NB4 (cell line): Measurements from ENCODE around the gene CDH4.

Experiments
- POLR2A ChIP-seq: IDR thresholded peaks from 2 replicates; pipeline ENCODE4 v1.6.1; 2011; ENCODE audit warnings: mild to moderate bottlenecking; ENCODE audit not compliant: insufficient read length; ENCODE audit errors: extremely low read depth
- TF ChIP-seq, protein P1 (sequence below): IDR thresholded peaks from one replicate; pipeline ENCODE4 v1.5.1; 2012; ENCODE audit warnings: low read depth, low read length

DNA sequence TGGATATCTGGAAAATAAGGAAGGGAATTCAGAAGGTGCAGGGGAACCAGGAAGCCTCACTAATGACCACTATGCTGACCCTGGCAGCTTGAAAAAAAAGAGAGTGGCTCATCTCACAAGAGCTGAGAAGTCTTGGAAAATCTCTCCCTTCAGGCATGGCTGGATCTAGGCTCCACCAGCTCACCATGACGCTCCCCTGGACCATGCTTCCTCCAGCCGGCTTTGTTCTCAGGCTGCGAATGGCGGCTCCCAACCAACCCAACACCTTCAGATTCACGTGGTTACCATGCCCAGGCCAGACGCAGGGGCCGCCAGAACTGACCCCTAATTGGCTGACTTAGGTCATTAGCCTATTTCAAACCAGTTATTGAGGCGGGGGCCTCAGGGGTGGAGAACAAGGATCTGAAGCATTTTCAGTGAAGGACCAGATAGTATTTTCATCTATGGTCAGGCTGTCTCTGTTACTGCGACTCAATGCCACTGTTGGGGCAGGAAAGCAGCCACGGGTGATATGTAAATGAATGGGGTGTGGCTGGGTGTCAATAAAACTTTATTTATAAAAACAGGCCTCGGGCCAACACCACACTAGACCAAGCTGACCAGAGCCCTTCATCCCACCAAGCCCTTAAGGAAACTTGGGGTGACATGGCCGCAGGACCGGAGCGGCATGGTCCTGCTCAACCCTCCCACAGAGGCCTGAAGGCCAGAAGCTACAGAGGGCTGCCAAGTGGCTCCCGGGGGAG is 653.9 kb downstream of the CDH4 start:
- TF ChIP-seq, protein P1, sequence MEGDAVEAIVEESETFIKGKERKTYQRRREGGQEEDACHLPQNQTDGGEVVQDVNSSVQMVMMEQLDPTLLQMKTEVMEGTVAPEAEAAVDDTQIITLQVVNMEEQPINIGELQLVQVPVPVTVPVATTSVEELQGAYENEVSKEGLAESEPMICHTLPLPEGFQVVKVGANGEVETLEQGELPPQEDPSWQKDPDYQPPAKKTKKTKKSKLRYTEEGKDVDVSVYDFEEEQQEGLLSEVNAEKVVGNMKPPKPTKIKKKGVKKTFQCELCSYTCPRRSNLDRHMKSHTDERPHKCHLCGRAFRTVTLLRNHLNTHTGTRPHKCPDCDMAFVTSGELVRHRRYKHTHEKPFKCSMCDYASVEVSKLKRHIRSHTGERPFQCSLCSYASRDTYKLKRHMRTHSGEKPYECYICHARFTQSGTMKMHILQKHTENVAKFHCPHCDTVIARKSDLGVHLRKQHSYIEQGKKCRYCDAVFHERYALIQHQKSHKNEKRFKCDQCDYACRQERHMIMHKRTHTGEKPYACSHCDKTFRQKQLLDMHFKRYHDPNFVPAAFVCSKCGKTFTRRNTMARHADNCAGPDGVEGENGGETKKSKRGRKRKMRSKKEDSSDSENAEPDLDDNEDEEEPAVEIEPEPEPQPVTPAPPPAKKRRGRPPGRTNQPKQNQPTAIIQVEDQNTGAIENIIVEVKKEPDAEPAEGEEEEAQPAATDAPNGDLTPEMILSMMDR, result no peak
- no peak for TF ChIP-seq POLR2A
